GM12874 (cell line): ENCODE results near the gene GIGYF1.

ENCODE experiments used
- TF ChIP-seq, protein P1 (sequence below): IDR thresholded peaks from 2 replicates; pipeline ENCODE4 v1.5.1; 2011; ENCODE audit warnings: low read depth, mild to moderate bottlenecking, control low read depth, low read length, moderate library complexity; ENCODE audit not compliant: insufficient read depth

GIGYF1 gene, protein sequence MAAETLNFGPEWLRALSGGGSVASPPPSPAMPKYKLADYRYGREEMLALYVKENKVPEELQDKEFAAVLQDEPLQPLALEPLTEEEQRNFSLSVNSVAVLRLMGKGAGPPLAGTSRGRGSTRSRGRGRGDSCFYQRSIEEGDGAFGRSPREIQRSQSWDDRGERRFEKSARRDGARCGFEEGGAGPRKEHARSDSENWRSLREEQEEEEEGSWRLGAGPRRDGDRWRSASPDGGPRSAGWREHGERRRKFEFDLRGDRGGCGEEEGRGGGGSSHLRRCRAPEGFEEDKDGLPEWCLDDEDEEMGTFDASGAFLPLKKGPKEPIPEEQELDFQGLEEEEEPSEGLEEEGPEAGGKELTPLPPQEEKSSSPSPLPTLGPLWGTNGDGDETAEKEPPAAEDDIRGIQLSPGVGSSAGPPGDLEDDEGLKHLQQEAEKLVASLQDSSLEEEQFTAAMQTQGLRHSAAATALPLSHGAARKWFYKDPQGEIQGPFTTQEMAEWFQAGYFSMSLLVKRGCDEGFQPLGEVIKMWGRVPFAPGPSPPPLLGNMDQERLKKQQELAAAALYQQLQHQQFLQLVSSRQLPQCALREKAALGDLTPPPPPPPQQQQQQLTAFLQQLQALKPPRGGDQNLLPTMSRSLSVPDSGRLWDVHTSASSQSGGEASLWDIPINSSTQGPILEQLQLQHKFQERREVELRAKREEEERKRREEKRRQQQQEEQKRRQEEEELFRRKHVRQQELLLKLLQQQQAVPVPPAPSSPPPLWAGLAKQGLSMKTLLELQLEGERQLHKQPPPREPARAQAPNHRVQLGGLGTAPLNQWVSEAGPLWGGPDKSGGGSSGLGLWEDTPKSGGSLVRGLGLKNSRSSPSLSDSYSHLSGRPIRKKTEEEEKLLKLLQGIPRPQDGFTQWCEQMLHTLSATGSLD (N-terminal part only)

DNA sequence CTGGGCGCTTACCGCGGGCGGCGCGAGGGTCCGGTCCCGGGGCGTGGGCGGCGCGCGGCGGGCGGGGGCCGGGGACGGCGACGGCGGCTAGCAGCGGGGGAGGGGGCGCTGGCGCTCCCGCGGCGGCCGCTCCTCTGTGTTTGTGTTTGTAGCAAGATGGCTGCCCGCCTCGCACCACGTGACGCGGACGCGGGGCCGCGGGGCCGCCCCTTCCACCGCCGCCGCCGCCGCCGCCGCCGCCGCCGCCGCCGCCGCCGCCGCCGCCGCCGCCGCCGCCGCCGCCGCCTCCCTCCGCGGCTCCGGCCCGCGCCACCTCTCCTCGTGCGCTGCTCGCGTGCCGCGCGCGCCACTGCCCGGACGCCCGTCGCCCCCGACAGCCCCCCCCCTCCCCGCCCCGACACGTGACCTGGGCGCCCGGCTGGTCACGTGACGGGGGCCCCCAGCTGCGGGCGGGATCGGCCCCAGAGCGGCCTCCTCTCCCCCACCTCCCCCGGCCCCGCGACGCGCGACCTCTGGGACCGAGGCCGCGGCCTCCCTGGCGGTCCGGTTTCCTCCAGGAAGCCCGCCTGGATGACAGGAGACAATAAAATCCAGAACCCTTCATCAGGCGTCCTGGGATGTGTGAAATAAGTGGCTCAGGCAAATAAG lies at the start of gene GIGYF1:
Gene GIGYF1 (minus strand): TSS at position 153 of the 648 bp plus-strand sequence. CDS start 6,012 bp downstream, outside the sequence.
- TF ChIP-seq, protein P1, sequence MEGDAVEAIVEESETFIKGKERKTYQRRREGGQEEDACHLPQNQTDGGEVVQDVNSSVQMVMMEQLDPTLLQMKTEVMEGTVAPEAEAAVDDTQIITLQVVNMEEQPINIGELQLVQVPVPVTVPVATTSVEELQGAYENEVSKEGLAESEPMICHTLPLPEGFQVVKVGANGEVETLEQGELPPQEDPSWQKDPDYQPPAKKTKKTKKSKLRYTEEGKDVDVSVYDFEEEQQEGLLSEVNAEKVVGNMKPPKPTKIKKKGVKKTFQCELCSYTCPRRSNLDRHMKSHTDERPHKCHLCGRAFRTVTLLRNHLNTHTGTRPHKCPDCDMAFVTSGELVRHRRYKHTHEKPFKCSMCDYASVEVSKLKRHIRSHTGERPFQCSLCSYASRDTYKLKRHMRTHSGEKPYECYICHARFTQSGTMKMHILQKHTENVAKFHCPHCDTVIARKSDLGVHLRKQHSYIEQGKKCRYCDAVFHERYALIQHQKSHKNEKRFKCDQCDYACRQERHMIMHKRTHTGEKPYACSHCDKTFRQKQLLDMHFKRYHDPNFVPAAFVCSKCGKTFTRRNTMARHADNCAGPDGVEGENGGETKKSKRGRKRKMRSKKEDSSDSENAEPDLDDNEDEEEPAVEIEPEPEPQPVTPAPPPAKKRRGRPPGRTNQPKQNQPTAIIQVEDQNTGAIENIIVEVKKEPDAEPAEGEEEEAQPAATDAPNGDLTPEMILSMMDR, result no peak

DNA sequence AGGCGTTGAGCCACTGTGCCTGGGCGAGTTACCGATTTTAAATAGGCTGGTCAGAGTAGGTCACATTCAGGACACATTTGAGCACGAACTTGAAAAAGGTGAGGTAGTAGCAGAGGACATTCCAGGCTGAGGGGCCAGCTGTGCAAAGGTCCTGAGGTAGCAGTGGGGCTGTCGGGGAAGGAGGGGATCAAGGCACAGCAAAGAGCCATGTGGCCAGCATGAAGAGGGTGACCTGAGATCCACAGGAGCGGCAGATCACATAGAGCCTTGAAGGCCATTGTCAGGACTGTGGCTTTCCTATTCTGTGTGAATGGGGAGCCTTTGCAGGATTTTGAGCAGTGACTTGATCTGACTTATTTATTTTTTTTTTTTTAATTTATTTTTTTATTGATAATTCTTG lies 45.9 kb upstream of the GIGYF1 start:
- TF ChIP-seq, protein P1, result no peak

DNA sequence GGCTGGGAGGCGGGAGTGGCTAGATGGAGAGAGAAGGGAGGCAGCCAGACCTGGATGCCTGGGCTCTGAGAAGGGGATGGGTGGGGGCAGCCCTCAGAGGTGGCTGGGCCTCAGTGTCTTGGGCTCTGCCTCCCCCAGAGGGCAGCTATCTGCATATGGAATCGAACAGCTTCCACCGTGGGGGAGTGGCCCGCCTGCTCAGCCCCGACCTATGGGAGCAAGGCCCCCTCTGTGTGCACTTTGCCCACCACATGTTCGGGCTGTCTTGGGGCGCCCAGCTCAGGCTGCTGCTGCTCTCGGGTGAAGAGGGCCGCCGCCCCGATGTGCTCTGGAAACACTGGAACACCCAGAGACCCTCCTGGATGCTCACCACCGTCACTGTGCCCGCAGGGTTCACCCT lies 42.6 kb upstream of the GIGYF1 start:
- TF ChIP-seq, protein P1, result no peak

DNA sequence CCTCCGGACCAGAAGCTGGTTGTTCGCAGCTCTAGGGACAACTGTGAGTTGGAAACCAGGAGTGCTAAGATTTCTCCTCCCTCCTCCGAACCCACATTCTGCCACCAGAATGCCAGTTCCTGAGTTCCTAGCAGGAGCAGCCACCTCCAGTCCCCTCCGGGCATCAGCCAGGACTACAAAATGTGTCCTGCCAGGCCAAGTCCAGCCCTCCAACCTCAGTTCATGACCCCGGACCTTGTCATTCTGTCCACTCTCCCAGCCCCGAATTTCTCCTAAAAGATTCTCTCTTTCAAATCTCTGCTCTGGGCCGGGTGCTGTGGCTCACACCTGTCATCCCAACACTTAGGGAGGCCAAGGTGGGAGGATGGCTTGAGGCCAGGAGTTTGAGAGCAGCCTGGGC lies 41.7 kb upstream of the GIGYF1 start:
- TF ChIP-seq, protein P1, result no peak

DNA sequence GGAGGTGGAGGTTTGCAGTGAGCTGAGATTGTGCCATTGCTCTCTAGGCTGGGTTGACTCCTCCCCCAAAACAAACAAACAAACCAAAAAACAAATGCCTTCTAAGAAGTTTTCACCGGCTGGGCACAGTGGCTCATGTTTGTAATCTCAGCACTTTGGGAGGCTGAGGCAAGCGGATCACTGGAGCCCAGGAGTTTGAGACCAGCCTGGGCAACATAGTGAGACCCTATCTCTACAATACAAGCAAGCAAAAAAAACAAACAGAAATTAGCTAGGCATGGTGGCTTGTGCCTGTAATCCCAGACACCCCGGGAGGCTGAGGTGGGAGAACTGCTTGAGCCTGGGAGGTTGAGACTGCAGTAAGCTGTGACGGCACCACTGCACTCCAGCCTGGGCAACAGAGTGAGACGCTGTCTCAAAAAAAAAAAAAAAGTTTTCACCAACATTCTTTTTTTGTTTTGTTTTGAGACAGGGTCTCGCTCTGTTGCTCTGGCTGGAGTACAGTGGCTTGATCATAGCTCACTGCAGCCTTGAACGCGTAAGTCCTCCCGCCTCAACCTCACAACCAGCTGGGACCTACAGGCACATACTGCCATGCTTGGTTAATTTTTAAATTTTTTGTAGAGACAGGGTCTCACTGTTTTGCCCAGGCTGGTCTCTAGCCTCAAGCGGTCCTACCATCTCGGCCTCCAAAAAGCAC lies 38.0 kb upstream of the GIGYF1 start:
- TF ChIP-seq, protein P1, result no peak

DNA sequence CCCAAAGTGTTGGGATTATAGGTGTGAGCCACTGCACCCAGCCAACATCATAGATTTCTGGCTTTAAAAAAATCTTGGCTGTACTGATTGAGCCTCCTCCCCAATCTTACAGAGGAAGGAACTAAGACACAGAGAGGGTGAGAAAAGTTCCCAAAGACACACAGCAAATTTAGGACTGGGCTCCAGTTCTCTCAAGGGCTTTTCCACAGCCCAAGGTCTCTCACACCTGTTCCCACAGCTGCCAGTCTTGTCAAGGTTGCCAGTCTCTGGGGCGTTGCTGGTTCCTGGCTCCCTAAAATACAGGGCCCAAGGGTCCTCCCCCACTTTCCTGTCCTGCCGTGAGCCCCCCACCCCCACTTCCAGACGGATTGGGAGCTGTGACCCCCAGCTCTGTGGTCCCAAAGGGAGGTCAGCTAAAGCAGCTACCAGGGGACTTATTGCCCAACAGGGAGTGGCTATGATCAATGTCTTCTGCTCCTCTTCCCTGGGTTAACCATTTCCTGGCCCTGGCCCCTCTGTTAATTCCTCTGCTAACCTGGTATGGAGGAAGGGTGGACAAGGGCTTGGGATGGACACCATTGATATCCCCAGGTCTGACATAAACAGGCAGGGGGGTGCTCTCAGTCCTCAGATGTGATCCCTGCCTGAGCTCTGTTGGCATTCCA lies 36.2 kb upstream of the GIGYF1 start:
- TF ChIP-seq, protein P1, result no peak
